Measurements from ENCODE around the gene FDXR.

The FDXR gene

DNA sequence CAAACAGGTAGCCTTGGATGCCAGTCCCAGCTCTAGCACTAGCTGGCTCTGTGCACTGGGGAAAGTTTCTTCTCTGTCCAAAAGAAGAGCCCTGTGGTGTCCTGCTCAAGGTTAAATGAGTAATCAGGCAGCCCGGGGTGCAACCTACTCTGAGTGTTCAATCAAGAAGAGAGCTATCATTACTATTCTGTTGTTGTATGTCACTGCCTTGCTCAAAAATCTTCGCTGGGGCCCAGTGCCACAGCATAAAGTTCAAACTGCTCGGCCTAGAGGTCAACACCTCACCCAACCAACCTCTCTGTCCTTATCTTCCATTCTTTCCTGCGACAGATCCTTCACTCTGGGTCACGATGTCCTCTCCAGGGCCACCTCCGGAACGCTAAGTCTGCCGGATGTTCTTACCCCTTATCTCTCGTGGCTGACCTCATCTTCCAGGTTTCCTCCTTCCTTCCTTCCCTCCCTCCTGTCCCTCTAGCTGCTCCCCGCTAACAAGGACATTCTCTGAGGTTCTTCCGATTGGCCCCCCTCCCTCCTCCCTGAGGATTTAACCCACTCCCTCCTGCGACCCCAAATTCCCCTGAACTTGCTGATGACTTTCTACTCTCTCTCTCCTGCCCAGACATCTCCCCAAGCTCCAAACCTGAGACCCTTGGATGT is 4.4 kb downstream of the FDXR start:
- FAIRE-seq (no peak), DNase-seq (ENCODE audit: insufficient read length) (no peak)
- TF ChIP-seq POLR2A (IDR thresholded peaks at IDR 0.05; ENCODE audit: low read depth, low read length) (no peak), POLR2AphosphoS5 (IDR thresholded peaks at IDR 0.05; ENCODE audit: low read depth, low read length) (no peak), TAF1 (IDR thresholded peaks at IDR 0.05; ENCODE audit: borderline replicate concordance, low read depth, low read length) (no peak)

DNA sequence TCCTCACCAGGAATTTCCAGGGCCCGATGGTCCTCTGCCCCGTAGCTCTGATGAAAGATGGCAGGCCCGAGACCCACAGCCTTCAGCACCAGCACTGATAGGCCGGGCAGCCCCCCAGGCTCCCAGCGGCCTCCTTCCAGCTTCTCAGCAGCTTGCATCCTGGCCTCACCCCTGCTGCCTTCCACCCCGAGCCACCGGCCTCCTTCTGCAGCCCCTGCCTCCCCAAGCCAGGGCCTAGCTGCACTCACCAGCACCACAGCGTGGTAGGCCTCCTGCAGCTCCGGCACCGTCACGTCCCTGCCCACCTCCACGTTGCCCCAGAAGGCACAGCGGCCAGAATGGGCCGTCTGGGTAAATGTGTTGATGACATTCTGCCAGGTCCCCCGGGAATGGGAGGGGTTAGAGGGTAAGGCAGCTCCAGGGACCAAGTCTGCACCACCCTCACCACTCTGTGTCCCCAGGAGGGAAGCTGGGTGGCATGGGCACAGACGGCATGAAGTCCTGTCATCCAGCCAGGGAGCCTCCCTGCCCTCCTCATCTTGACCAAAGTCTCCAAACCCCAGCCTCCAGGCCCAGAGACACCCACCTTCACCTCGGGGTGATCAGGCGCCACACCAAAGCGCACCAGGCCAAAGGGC is 6.5 kb downstream of the FDXR start:
- DNase-seq (ENCODE audit: insufficient read length) = no peak
- TF ChIP-seq POLR2AphosphoS5 (IDR thresholded peaks at IDR 0.05; ENCODE audit: low read depth, low read length) (no peak), TAF1 (IDR thresholded peaks at IDR 0.05; ENCODE audit: borderline replicate concordance, low read depth, low read length) (no peak), POLR2A (IDR thresholded peaks at IDR 0.05; ENCODE audit: low read depth, low read length) (no peak)
- FAIRE-seq = no peak

DNA sequence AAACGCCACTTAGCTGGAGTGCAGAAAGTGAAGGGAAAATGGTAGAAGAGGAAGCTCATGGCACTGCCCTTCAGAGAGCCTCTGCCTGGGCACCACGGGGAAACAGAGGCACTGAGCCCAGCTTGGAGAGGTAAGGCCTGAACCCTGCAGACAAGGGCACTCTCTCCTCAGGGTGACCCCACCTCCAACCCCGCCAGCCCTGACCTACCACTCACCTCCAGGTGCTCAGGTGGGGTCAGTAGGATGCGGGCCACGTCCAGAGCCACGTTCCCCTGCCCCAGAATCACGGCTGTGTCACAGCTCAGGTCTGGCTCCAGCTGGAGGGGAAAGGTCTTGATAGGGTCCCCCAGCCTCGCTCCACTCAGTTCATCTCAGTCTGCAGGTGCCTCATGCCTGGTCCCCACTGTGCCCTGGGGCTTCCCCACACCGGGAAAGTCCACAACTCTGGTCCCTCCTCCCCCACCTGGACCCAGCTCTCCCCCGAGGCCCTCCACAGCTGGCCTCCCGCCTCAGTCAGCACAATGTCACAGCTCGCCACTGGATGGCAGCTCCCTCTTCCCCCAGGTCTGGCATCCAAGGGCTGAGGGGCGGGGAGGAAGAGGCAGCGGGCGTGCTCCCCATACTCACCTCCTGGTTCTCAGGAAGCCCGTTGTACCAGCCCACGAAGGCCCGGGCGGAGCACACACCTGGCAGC is 7.1 kb downstream of the FDXR start:
- TF ChIP-seq POLR2AphosphoS5 (IDR thresholded peaks at IDR 0.05; ENCODE audit: low read depth, low read length) (no peak), POLR2A (IDR thresholded peaks at IDR 0.05; ENCODE audit: low read depth, low read length) (no peak; the same call in 1 of the 2 replicates), TAF1 (IDR thresholded peaks at IDR 0.05; ENCODE audit: borderline replicate concordance, low read depth, low read length) (no peak)
- FAIRE-seq = peak; percentile 21
- no peak for DNase-seq (ENCODE audit: insufficient read length)

DNA sequence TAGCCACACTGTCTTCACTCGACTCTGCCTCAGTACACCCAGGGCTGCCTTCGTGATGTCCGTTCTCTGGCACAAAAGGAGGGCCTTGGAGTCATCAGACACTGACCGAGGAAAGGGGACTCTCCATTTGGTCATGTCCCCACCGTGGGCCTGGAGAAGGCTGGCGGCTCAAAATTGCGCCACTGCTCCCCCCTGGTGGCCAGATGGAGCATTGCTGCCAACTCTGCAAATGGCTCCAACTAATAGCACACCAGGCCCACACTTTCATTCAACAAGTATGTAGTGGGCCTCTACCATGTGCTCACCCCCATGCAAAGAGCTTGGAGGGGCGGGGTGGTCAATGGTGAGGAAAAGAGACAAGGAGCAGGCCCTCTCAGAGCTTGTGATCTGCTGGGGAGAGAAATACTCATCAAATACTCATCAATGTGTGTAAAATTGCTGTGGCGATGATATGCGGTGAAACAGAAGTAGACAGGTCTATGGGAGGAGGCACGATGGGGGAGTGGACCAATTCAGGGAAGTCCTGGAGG is 7.9 kb downstream of the FDXR start:
- DNase-seq (ENCODE audit: insufficient read length) = peak; percentile 76
- FAIRE-seq = peak; percentile 94
- TF ChIP-seq POLR2AphosphoS5 (IDR thresholded peaks at IDR 0.05; ENCODE audit: low read depth, low read length) (no peak), TAF1 (IDR thresholded peaks at IDR 0.05; ENCODE audit: borderline replicate concordance, low read depth, low read length) (no peak), POLR2A (IDR thresholded peaks at IDR 0.05; ENCODE audit: low read depth, low read length) (no peak)

DNA sequence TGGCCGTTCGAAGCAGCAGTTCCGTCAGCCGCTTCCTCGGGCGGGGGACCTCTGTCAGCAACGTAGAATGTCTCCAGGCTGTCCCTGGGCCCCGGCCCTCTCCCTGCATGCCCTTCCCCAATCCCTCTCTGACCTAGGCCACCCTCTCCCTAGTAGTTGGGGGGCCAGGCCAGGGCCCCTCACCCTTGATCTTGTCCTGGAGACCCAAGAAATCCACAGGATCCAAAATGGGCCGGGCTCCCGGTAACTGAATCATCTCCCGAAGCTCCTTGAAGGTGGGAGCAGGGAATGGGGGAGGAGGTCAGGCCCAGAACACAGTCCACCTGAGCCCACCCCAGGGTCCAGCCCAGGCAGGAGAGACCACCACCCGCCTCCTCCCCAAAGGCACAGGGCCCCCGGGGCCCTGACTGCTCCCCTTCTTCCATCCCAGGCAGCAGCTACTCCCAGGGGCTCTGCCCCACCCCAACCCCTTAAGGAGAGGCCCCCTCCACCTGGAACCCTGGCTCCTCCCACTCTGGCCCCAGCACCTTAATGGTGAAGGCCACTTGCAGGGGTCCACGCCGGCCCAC is 8.4 kb downstream of the FDXR start:
- no peak for DNase-seq (ENCODE audit: insufficient read length)
- FAIRE-seq = no peak
- TF ChIP-seq POLR2A (IDR thresholded peaks at IDR 0.05; ENCODE audit: low read depth, low read length) = no peak
- TF ChIP-seq POLR2AphosphoS5 (IDR thresholded peaks at IDR 0.05; ENCODE audit: low read depth, low read length) = no peak
- TF ChIP-seq TAF1 (IDR thresholded peaks at IDR 0.05; ENCODE audit: borderline replicate concordance, low read depth, low read length) = no peak

DNA sequence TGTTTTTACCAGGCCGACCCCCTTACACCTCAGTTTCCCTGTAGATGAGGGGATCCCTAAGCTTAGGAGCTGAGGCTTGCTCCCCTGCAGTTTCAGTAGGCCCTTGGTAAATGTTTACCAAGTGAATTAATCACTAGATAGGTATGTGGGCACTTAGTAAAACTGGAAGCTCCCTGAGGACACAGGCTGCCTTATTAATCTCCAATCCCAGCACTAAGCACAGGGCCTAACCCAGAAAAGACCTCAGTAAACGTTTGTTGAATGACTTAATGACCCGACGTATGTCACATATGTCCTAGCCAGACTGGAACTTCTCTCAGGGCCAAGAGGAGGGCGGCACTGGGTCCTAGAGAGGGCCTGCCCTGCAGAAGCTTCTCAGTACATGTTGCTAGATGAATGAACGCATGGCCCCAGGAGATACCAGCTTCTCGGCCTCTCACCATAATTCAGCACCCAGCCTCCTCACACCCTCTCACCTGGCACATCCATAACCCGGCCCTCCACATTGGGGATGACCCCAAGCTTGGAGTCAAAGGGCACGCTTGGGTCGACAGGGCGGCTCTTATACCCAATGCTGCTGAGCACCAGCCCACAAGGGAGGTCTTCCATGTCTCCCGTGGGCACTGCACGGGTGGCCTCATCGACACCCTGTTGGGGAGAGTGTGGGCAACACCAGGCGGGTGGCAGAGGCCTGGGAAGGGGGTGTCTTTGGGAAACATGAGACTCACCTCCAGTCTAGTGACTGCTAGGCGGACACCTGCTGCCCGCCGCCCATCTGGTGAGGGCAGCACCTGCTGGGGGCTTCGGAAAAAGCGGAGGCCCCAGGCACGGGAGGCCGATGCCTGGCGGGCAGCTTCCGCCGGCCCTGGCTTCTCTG is 9.1 kb downstream of the FDXR start:
- TF ChIP-seq TAF1 (IDR thresholded peaks at IDR 0.05; ENCODE audit: borderline replicate concordance, low read depth, low read length) = no peak
- FAIRE-seq (peak; percentile 33), DNase-seq (ENCODE audit: insufficient read length) (no peak)

DNA sequence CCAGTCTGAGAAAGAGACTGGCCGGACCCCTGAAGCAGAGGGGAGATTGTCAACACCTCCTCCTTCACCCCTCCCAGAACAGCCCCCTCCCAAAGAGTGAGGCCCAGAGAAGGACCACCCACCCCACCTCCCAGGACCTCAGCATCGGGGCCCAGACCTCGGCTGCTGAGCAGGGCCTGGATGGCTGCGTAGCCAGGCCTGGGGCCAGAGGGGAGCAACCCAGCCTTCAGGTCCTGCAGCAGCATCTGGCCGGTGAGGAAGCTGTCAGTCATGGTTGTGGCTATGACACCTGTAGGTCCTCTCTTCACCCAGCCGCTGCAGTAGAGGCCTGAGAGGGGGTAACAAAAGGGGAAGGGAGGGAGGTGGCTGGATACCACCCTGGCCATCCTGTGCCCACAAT is 9.9 kb downstream of the FDXR start:
- TF ChIP-seq POLR2A (IDR thresholded peaks at IDR 0.05; ENCODE audit: low read depth, low read length) (no peak), TAF1 (IDR thresholded peaks at IDR 0.05; ENCODE audit: borderline replicate concordance, low read depth, low read length) (no peak), POLR2AphosphoS5 (IDR thresholded peaks at IDR 0.05; ENCODE audit: low read depth, low read length) (no peak)
- DNase-seq (ENCODE audit: insufficient read length) = no peak
- no peak for FAIRE-seq

DNA sequence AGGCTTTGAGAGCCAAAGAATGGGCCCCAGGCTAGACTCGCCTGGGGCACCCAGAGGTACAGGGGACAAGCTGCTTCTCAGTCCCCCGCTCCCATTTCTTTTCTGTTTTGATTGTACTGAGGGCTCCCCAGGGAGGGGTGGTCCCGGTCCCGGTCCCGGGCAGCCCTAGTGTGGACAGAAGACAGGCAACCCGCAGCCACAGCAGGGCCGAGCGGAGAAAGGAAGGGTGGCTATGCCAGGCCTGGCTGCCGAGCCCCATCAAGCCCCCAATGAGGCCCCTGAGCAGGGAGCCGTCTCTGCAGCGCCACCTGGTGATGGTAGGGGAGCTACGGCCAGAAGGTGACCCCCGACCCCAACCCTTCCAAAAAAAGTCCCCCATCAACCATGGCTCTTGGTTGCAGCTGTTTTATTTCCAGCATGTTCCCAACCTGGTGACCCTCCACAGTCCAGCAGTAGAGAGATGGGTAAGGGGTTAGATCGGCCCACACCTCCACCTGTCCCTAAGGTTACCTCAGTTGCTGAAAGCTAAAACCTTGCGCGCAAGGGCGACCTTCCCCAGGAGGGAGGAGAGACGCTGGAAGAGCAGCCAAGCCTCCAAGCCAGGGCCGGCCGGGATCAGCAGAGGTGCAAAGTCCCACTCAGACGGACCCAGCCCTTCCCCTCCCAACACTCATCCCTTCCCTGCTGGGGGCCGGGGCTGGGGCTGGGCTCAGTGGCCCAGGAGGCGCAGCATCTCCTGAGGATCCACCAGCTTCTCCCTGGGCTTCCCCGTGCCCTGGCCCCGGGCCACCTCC is 10.5 kb downstream of the FDXR start:
- FAIRE-seq (no peak), DNase-seq (ENCODE audit: insufficient read length) (peak; percentile 70)
- TF ChIP-seq POLR2A (IDR thresholded peaks at IDR 0.05; ENCODE audit: low read depth, low read length) (no peak), POLR2AphosphoS5 (IDR thresholded peaks at IDR 0.05; ENCODE audit: low read depth, low read length) (no peak), TAF1 (IDR thresholded peaks at IDR 0.05; ENCODE audit: borderline replicate concordance, low read depth, low read length) (no peak)

DNA sequence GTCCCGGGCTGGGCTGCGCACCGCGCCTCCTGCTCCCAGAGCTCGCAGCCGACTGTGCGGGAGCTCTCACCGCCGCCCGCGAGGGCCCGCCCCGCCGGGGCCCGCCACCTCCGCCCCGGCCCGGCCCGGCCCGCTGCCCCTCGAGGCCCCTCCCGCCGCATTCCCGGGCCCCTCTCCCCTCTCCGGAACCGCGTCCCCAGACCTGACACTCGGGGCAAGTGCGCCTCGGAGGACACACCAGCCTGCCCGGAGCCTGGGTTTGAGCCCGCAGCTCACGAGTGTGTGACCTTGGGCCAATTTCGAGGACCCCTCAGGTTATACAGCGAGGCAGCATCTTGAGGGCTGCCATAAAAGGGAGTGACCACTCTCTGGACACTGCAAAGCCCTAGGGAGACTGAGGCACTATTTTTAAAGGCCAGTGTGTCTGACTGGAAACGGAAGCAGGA is 11.1 kb downstream of the FDXR start:
- no peak for TF ChIP-seq POLR2A (IDR thresholded peaks at IDR 0.05; ENCODE audit: low read depth, low read length)
- no peak for TF ChIP-seq TAF1 (IDR thresholded peaks at IDR 0.05; ENCODE audit: borderline replicate concordance, low read depth, low read length)
- no peak for TF ChIP-seq POLR2AphosphoS5 (IDR thresholded peaks at IDR 0.05; ENCODE audit: low read depth, low read length)
- DNase-seq (ENCODE audit: insufficient read length) = no peak
- no peak for FAIRE-seq

Data from GM12892 (cell line).